Measurements from ENCODE around the gene FCMR. TPM values are rescaled to one million over a fixed set of nuclear protein-coding genes. Genes with fewer than 3 reads are reported as not detected.
A peak's percentile ranks its signal among the peaks of the same experiment; 100 is the strongest.

Gene FCMR
- total and polyA plus RNA-seq, 9 of the 15 experiments (the other 6 are each of a cell fraction or from before 2014, with no cell fraction given) = 0.11 to 0.82 (median 0.20) TPM; not detected in 5

DNA sequence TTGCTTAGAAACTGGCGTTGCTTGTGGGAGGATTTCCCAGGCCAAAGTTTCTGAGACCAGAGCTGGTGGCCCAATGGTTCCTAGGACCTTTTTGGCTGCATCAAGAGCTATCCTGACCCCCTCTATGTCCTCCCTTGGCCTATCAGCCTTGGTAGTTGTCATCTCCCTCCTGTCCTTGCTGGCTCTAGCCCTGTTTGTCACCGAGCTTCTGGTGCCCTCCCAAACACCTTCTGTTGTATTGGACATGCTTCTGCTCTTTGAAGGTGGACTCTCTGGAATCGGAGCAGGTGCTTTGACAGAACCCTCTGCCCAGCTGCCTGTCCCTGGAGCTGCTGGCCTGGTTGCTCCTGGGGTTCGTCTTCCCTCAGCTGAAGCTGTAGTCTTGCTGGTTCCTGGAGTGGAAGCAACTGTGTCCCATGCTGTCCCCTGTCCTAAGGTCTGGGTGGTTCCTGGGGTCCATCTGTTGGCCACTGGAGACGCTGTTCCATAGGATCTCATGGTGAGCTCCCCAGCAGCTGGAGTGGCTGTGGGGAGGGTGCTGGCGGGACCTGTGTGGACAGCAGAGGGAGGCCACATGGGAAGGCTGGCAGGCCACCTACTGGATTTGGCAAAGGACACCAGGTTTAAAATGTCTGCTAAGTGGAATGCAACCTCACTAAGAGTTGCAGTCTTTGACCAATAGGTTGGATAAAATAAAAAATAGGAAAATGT, 39.1 kb upstream of the FCMR start (continued):
- TF ChIP-seq, protein P1, sequence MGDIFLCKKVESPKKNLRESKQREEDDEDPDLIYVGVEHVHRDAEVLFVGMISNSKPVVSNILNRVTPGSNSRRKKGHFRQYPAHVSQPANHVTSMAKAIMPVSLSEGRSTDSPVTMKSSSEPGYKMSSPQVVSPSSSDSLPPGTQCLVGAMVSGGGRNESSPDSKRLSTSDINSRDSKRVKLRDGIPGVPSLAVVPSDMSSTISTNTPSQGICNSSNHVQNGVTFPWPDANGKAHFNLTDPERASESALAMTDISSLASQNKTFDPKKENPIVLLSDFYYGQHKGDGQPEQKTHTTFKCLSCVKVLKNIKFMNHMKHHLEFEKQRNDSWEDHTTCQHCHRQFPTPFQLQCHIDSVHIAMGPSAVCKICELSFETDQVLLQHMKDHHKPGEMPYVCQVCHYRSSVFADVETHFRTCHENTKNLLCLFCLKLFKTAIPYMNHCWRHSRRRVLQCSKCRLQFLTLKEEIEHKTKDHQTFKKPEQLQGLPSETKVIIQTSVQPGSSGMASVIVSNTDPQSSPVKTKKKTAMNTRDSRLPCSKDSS (IDR thresholded peaks at IDR 0.05; ENCODE audit: low read depth, partially characterized antibody) = no peak
- TF ChIP-seq RNF2 (IDR thresholded peaks at IDR 0.05) (no peak), KLF16 (IDR thresholded peaks at IDR 0.05) (peak; percentile 9; the same call in 1 of the 2 replicates), ARID4B (CRISPR knock-in tag; IDR thresholded peaks at IDR 0.05) (no peak), IRF9 (tag; IDR thresholded peaks at IDR 0.05) (no peak), GATAD2B (IDR thresholded peaks at IDR 0.05; ENCODE audit: borderline replicate concordance) (no peak), RAD51 (IDR thresholded peaks at IDR 0.05; ENCODE audit: borderline replicate concordance, low read depth) (no peak), L3MBTL2 (IDR thresholded peaks at IDR 0.05) (peak; percentile 37; the same call in 1 of the 2 replicates), ZNF830 (CRISPR knock-in tag; IDR thresholded peaks at IDR 0.05) (no peak), HCFC1 (IDR thresholded peaks at IDR 0.05; ENCODE audit: low read depth, low read length) (no peak), ZNF23 (CRISPR knock-in tag; IDR thresholded peaks at IDR 0.05) (no peak), CREBBP (IDR thresholded peaks at IDR 0.05; ENCODE audit: low read depth, low read length) (no peak), BHLHE40 (IDR thresholded peaks at IDR 0.05; ENCODE audit: low read length) (0 out of 2 replicates have a peak, but pooled peaks have one; percentile 25), ZNF583 (CRISPR knock-in tag; IDR thresholded peaks at IDR 0.05) (no peak), SRF (CRISPR knock-in tag; IDR thresholded peaks at IDR 0.05) (0 out of 4 replicates have a peak, but pooled peaks of 1 of the 2 experiments have one; percentile 37), ZNF217 (CRISPR knock-in tag; IDR thresholded peaks at IDR 0.05) (no peak), ZC3H4 (CRISPR knock-in tag; IDR thresholded peaks at IDR 0.05; ENCODE audit: borderline replicate concordance) (no peak), MAFK (IDR thresholded peaks at IDR 0.05; ENCODE audit: low read length) (no peak)
- TF ChIP-seq, protein P2, sequence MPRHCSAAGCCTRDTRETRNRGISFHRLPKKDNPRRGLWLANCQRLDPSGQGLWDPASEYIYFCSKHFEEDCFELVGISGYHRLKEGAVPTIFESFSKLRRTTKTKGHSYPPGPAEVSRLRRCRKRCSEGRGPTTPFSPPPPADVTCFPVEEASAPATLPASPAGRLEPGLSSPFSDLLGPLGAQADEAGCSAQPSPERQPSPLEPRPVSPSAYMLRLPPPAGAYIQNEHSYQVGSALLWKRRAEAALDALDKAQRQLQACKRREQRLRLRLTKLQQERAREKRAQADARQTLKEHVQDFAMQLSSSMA (CRISPR knock-in tag; IDR thresholded peaks at IDR 0.05) = no peak
- TF ChIP-seq, protein P3, sequence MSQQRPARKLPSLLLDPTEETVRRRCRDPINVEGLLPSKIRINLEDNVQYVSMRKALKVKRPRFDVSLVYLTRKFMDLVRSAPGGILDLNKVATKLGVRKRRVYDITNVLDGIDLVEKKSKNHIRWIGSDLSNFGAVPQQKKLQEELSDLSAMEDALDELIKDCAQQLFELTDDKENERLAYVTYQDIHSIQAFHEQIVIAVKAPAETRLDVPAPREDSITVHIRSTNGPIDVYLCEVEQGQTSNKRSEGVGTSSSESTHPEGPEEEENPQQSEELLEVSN (IDR thresholded peaks at IDR 0.05; ENCODE audit: borderline replicate concordance in 1 of 2, extremely low read depth in 1 of 2, insufficient read depth in 1 of 2, insufficient read length in 1 of 2, low read depth in 1 of 2, low read length in 1 of 2, poor library complexity in 1 of 2, severe bottlenecking in 1 of 2) = peak in 1 of 2 experiments; percentile 52

All from K562 (cell line).